ENCODE results near the gene LIN28B.
A peak's percentile ranks its signal among the peaks of the same experiment; 100 is the strongest.
"Not testable (repeated sequence)": the region's sequence is repeated elsewhere in the genome, so short reads cannot be mapped to it uniquely, and the experiment has no call there.

The LIN28B gene

DNA sequence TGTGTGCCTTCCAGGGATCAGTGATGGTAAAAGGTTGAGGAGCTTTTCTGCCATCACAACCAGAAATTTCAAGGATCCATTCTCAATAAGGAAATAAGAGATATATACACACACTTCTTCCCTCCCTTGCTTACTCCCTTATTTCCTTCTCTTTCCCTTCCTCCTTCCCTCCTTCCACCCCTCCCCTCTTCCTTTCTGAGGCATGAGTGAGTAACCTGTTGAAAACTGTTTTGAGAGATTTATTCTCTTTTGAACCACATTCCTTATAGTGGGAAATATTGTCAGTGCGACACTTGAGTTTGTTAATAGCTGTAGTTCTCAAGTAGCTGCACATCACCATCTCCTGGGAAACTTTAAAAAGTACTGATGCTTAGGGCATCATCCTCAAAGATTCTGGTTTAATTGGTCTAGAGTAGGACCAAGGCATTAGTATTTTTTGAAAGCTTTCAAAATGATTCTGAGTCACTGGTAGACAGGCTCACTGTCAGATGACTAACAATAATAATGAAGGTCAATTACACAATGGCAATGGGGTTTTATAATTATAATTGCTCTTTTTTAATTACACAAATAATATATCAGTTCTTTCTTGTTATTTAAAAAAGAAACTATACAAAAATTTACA, 113.0 kb downstream of the LIN28B start:
- DNase-seq: no peak

DNA sequence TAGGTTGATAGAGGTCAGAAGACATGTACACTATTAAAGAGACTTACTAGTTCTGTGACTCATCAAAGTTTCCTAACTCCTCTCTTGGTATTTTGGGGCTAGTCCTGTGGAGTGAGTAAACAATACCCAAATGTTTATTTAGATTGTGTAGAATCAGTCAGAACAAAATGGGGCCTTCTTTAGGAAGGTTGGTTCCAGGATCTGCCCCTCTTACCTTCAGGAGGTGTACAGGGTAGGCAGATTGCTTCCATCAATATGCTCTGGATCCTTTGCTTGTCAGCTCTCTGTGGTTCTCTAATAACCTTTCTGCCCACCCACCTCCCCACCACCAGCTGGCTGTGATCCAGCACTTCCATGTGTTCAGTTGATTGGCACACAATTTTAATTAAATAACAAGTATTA, 115.9 kb downstream of the LIN28B start:
- no peak for DNase-seq

DNA sequence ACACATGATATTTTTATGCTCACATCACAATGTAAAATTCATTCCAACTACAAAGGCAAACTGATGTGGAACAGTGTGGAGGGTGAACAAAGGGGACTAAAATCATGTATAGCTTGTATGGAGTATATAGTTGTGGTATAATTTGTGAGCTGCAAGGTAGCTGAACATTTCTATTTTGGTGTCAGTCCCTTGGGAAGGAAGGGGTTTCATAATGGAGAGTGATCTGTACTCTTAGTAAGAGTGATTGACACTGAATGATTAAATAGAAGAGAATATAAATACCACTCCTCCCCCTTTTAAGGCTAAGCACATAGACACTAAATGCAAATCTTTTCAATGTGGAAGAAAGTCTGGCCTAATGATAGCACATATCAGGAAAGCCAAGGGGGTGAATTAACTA, 118.3 kb downstream of the LIN28B start:
- no peak for DNase-seq

DNA sequence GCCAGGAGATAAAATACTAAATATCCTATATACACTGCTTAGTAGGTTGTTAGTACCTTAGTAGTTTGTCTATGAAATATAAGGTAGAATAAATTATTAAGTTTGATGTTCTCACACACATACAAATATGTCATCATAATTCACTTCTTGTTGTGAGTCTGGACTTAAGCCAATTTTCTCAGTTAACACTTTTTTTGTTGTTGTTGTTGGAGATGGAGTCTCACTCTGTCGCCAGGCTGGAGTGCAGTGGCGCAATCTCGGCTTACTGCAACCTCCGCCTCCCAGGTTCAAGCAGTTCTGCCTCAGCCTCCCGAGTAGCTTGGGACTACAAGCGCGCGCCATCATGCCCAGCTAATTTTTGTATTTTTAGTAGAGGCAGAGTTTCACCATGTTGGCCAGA, 119.5 kb downstream of the LIN28B start:
- DNase-seq: not testable (repeated sequence)

DNA sequence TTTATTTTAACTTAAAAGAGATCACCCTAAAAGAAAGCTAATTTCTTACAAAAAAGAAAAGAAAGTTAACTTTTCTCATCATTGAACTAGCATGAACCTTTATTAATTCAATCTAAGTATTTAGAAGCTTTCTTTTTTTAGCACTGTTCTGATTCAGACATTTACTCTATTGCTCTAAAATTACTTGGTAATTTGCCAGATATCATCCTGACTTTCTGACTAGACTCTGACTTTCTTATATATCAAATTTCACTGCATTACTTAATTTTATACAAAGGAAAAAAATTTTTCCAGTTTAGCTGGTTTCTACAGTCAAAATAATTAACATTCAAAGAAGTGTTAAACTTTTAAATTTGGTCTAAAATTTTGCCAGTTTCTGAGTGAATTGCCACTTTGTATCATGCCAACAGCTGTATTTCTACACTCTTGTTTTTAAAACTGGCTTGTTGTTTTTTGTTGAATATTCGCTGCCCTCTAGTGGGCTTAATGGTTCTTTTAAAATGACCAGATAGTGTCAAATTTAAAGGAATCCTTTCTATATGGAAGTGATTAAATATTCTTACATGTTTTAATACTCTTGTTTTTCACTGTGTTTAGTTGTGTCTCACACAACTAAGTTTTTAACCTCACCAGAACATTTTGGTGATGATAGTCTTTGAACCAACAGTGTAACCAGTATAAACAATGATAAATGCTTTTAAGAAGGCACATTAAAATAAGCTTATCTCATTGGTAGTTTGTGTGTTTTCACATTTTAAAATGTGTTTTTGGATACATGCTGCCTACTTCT, 120.9 kb downstream of the LIN28B start:
- peak; percentile 67 for DNase-seq

DNA sequence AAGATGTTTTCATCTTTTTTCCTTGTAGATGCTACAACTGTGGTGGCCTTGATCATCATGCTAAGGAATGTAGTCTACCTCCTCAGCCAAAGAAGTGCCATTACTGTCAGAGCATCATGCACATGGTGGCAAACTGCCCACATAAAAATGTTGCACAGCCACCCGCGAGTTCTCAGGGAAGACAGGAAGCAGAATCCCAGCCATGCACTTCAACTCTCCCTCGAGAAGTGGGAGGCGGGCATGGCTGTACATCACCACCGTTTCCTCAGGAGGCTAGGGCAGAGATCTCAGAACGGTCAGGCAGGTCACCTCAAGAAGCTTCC, 121.4 kb downstream of the LIN28B start:
- DNase-seq: no peak

DNA sequence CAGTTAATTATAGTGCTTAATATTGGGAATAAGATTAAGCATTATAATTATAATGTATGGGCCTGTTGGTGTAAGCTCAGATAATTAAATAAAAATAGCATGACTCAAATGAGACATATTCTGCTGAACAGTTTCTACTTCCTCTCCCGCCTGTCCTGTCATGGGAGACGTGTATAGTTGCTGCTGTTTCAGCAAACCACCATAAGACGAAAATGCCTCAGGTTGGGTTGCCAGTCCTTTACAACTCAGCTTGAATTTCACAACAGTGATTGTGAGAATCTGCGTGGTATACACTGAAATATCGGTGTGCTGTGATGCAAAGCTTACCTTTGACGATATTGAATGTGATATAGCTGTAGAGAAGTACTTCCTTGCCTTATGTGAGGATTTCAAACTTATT, 123.4 kb downstream of the LIN28B start:
- no peak for DNase-seq

DNA sequence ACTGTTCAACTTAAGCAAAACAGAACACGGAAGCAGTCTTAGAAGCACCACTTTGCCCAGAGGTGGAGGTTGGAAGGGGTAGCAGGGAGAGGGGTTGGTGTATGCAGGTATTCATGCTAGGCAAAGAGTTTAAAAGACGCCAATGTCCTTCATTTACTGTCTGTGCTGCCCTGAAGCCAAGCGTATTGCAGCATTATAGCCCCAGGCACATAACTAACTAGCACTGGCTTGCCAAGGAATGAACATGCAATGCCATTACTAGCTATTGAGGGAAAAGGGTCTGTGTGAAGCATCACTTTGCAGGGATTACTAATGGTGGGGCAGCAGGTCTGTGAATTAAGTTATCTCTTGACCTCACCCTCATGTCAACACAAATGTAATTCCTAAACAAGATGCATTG, 124.8 kb downstream of the LIN28B start:
- DNase-seq: not testable (repeated sequence)

DNA sequence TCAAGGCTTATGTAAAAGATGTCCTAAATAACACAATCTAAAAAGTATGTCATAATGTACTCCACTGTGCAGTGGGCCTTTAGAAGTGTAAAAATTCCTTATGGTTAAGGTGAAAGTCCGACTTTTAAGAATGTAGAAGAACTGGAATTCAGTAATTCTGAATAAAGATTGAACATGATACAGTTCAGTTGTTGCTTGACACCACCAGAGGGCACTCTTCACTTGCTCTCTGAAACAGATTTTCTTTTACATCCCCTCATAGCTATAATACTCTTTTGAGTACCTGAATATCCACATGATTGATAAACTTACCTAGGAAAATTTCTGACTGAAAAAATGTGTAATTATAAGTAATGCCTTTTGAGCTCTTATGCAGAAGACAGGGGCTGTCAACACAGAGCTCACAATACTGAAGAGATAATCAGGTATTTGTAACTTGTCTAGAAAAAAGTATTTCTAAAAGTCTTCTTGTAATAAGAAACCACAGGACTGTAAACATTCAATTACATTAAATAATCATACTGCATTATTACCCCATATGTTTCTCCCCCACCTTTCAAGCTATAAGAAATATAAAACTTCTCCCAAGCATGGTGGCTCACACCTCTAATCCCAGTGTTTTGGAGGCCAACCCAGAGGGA, 130.8 kb downstream of the LIN28B start:
- peak; percentile 69 for DNase-seq

DNA sequence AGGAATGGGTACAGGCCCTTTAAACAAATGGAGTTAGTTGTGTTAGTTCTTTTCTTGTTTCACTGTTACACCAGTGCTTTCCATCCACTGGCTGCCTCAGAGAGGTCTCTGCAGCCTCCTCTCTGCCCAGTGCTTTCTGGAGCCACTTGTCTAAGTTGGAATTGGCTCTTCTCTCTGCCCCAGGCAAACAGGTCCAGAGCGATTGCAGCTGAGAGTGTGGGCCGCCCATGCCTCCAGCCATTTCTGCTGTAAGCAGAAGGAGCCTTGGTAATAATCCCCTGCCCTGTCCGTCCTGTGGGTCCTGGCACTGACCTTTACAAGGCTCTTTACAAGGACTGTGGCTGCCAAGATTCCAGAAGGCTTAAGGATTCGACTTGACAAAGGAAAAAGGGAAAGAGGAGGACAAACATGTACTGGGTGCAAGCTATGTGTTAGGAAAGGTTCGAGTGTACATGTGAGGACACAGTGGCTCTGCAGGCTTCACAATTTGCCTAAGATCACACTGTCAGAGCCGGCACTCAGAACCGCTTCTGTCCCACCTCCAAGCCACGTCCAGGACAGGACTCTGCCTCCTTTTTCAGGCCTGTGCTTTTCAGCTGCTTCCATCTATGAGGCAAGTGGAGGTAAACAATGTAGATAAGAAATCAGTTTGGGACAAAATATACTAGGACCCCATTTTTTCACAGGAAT, 134.4 kb downstream of the LIN28B start:
- no peak for DNase-seq

DNA sequence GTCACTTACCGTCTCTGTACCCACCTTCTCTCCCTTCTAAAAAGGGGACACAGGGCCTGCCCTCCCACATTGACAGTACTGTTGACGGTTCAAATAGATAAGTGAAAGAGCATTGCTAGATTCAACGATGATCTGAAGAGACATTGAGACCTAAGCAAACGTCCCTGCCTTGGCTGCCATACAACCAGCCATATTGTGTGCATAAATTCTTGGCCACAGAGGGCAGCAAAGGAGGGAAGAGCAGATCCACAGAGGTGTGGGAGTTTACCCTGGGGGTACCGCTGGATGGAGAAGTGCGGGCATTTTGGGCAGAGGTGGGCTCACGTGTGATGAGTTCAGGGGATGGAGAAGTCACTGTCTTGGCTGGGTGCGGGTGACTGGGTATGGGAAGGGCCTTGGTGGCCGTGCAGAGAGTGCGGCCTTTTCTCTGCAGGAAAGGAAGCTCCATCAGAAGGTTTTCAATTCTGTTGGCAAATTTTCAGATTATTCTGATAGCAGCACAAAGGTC, 137.3 kb downstream of the LIN28B start:
- no peak for DNase-seq

DNA sequence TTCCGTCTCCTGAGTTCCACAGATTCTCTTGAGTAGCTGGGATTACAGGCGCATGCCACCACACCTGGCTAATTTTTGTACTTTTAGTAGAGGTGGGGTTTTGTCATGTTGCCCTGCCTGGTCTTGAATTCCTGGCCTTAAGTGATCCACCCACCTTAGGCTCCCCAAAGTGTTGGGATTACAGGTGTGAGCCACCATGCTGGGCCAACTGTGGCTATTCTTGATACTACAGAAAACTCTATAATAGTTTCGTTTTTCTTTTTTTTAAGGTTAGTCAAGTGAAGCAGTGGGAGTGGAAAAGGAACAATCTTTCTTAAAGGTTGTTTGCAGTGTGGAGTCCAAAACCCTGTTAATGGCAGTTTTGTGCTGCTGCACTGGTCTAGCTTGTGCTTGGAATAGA, 138.2 kb downstream of the LIN28B start:
- DNase-seq: no peak

DNA sequence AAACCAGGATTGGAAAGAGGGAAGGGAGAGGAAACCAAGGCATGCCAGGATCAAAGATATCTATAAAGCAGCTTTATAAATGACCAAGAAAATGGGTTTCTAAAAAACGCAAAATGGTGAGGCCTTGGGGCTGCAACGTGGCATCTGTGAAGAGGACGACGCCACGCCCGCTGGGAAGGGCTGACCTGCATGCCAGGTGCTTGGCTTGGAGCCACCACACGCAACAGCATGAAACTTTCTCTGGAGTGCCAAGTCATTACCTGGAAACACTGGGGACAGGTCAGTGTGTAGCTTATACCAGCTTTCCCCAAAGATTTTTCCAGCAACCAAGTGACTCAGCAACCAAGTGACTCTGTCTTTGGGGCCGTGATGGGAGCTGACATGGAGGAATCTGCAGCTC, 140.4 kb downstream of the LIN28B start:
- DNase-seq: no peak

DNA sequence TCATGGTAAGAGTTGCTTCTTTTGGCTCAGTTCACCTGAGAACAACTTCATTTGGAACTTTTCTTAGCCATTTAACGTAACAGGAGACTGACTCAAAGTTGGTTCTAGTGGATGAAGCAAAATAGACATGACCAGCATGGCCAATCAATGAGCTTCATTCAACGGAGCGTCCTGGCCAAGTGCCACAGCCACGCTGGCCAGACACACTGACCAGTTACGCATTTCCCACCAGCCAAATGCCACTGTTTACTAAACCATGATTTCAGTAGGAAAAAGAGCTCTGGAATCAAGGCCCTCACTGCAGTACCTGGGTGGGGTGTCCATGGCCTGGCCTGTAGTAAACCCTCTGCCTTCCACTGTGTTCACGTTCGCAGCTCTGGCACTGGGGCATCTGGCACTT, 142.5 kb downstream of the LIN28B start:
- no peak for DNase-seq

DNA sequence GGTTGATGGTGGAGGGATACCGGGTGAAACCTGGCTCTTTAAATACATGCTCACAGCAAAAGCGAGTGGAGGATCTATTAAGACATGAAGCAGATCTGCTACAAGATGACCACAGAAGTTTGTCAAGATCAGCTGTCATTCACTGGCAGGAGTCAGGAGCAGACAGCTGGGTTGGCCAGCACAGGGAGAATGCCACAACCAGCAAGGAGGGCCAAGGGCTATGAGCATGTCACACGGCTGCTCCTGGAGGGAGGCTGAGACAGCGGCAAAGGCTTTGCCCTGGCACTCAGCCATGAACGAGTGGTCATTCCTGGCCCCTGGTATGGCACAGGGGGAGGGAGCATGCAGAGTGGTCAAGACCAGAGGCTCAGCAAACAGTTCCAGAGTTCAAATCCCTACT, 145.3 kb downstream of the LIN28B start:
- no peak for DNase-seq

DNA sequence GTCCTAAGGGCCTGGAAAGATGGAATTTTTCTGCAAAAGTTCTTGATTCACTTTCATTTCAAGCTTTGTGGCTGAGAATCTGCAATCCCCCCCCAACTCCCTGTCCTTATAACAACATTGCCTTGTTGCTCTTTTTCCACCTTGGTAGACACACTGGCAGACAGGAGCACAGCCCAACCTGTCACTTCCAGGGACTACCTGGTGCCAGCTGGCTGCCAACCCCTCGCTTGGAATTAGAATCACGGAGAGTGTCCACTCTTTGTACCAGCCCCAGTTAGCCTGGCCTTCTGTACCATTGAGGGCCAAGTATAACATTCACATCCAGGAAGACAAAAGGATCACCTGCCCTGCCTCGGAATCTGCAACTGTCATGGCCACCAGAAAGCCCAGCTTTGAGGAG, 148.2 kb downstream of the LIN28B start:
- no peak for DNase-seq

DNA sequence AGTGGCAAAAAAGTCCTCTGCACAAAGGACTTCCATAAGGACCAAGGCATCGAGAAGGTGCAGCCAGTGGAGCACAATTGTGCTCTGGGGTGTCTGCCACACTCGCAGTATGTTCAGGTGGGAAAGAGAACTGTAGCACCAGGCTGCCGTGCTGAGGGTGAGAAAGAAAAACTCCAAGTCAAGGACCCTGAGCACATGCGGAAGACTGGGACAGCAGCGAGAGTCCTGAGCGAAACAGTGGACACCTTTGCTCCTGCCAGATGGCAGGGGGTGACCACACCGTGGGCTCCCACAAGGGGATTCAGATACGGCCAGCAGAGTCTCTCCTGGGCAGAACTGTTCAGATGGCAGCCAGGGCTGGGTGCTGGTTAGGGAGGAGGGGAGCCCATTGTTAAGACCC, 149.4 kb downstream of the LIN28B start:
- DNase-seq: no peak

DNA sequence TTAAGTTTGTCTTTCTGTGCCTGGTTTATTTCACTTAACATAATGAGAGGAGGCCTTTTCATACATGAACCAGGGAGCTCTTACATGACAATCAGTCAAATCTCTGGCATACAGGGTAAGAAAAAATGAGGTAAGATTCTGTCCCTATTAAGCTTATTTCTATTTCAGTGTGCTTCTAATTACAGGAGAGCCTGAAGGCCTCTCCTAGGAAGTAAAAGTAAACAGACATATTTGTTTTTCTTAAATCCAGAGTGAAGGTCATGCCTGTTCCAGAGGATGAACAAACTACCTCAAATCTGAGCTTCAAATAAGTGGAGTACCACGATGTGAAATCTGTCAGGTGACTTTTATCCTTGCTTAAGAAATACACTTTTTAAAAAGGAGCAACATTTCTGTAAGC, 150.3 kb downstream of the LIN28B start:
- peak; percentile 5 for DNase-seq

DNA sequence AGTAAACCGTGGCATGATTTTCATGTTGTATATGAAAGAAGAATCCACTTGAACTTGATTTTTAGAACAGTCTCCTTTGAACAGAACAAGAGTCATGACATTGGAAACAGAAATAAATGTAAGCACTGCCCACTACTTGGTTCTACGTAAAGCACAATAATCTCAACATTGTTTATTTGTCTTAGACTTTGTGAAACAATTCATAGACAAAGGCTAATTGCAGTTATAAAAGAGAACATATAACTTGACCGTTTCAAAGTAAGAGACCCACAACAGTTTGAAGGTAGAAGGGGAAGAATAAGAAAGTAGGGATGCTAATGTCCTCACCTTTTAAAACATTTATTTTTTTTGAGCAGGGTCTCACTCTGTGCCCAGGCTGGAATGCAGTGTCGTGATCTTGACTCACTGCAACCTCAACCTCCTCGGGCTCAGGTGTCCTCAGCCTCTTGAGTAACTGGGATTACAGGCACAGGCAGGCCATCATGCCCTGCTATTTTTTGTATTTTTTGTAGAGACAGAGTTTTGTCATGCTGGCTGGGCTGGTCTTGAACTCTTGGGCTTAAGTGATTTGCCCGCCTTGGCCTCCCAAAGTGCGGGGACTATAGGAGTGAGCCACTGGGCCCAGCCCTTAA, 151.8 kb downstream of the LIN28B start:
- DNase-seq: no peak

DNA sequence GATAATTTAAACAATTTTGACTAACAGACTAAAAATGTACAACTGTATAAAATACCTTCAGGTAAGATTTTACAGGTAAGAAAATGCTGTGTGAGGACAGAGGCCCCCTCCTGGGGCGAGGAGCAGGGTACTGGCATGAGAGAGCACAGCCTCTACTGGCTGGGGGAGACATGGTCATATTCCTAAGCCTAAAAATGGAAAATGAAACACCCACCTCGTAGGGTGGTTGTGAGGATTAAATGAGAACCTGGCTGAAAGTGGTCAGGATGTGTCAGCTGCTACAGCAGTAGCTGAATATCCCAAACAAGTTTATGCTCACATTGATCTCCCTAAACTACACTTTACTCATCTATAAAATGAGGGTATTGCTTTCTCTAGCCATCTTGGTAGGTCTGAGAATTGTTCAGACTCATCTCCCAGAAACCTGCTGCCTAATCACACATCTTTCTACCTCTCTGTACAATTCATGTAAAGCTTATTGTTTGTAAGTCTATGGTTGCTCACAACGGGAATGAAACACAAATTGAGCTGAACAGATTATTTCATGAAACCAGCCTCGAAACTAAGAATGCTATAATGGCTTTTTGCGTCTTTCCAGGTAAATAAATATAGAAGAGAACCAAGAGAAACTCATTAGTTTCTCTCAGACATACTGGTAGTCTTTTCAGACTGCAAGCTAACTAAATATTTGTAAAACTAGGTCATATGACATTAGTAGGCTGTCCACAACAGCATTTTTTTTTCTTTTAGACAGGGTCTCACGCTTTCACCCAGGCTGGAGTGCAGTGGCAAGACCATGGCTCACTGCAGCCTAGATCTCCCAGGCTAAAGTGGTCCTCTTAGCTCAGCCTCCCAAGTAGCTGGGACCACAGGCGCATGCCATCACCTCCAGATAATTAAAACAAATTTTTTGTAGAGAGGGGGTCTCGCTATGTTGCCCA, 153.3 kb downstream of the LIN28B start:
- no peak for DNase-seq

DNA sequence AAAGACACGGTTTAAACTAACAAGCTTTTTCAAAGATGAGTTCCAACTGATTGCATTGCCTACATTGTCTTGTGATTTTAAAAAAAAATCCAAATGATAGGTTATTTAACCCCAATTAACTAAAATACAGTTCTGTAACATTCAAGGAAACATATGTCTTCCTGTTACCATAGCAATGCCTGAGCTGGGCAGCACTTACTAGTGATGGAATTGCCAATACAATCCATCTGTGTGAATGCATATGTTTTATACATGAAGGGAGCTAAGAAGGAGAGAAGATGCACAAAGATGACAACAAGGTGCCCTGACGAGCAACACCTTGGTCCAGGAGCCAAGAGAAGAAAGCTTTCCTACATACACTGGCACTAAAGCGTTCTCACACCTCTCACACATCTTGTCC, 154.2 kb downstream of the LIN28B start:
- DNase-seq: no peak

DNA sequence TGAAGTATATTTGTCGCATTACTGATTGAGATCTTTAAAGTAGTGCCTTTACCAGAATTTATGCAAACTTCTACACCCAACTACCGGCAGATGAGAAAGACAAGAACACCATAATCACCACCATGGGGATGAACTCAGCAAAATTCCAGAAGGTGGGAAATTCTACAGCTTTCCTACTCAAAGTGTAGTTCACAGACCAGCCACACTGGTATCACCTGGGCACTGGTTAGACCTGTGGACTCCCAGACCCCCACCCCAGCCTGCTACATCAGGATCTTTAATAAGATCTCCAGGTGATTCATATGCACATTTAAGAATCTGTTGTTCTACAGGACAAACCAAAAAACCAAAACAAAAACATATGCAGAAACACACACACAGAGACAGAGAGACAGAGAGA, 155.0 kb downstream of the LIN28B start:
- no peak for DNase-seq
